ENCODE data around the gene LRRC8C.
"Not testable (repeated sequence)": the region's sequence is repeated elsewhere in the genome, so short reads cannot be mapped to it uniquely, and the experiment has no call there.

The LRRC8C gene

DNA sequence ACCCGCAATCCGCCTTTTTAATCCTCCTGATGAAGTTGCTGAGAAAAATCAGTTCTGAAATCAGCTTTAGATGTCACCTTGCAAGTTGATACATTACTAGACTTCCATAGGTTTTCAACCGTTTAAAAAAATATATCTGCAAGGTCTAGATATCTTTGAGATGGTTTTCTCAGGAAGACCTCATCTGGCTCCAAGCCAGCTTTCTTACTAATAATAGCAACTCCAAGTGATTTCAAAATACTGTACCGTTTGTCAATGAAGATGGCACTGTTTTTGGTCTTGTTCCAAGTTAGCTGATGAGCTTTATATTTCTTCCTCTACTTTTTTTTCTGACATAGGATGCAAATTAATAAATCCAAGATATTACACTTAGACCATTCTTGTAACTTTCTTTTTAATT, 40.3 kb downstream of the LRRC8C start:
- no peak for DNase-seq

DNA sequence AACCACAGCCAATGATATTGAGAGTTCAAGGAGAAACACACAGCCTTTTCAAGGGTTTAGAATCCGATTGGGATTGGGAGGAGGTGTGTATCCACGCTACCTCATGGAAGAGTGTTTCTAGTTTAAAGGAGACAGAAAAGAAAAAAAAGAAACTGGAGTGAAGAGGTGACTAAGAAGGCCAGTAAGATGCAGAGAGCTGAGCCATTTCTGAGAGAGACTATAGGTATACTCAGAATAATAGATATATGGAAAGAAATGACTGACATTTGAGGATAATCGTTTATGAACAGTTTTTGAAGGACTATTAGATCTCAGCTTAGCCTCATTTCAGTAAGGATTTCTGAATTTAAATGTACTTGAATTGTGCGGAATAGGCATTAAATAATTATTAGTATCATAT, 42.8 kb downstream of the LRRC8C start:
- no peak for DNase-seq

DNA sequence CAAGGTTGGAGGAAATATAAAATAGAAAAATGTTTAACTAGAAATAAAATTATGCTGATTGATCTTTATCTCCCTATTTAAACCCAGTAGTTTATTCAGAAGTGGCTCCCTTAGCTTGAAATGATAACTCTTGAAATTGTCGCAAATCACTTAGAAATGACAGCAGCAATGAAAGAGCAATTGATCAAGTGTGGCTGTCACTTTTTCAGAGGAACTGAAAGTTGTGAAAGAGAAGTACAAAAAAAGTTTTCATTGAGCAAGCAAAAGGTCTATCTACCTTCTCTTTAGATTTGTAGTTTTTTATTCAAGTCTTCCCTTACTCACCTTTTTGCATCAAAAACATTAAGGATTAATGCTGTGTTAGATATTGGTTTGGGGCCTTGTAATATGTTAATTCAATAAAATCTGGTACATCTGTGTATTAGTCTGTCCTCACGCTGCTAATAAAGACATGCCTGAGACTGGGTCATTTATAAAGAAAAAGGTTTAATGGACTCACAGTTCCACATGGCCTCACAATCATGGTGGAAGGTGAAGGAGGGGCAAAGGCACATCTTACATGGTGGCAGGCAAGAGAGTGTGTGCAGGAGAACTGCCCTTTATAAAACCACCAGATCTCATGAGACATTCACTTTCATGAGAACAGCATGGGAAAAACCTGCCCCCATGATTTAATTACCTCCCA, 48.3 kb downstream of the LRRC8C start:
- no peak for DNase-seq

DNA sequence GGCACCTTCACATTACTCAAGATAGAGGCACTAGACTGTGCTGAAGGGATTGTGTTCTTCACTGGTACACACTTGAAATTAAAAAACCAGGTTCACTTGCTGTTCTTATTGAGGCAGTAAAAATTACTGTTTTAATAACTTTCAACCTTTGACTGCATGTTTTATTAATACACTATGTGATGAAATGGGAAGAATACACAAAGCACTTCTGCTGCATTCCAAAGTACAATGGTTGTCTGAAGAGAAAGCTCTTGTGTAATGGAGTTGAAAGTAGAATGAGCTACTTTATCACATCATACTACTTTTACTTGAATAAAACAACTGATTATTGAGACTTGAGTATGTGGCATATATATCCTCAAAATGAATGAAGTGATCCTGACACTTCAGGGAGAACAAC, 49.7 kb downstream of the LRRC8C start:
- DNase-seq: no peak

DNA sequence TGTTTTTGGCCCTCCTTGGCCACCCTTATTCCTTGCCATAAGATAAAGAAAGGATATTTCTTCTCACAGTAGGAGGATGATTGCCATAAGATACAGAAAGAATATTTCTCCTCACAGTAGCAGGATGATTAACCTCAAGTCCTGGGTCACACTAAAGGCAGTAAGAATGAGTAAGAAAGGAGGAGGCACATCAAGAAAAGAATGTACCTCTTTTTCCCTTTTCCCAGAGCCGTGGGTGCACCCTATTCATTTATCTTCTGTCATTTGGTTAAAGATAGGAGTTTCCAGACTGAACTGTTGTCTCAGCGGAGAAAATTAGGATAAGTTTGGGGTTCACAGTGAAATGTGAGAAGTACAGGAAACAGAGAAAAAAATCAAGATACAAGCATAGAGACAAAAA, 52.5 kb downstream of the LRRC8C start:
- no peak for DNase-seq

DNA sequence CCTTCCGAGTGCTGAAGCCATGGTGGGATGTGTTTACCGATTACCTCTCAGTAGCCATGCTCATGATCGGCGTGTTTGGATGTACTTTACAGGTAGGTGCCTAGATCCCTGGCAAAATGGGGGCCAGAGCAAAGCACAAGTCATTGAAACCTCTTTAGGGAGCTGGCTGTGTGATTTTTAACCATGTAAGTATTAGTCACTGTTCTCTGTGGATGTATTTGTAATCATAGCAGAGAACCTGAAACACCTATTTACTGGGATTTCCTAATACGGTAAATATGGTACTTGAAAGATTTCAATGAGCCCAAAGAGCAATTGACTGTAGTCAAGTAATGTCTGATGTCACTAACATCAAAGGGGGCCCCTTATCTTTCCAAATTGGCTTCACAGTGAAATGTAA, 53.6 kb downstream of the LRRC8C start:
- no peak for DNase-seq

DNA sequence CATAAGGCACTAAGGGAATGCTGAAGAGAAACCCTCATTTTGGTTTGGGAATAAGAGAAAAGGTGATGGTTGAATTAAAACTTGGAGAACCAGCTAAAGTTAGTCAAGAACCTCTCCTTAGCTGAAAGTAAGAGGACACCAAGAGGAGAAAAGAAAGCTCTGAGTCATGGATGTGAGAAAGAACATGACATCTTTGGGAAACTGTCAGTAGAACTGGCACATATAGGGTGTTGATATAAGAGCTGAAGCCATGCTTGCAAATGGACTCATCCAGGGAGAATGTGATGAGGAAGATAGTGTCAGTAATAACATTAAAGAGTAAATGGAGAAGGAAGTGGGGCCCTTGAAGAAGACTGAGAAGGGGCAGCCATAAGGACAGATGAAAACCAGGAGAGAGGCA, 54.3 kb downstream of the LRRC8C start:
- no peak for DNase-seq

DNA sequence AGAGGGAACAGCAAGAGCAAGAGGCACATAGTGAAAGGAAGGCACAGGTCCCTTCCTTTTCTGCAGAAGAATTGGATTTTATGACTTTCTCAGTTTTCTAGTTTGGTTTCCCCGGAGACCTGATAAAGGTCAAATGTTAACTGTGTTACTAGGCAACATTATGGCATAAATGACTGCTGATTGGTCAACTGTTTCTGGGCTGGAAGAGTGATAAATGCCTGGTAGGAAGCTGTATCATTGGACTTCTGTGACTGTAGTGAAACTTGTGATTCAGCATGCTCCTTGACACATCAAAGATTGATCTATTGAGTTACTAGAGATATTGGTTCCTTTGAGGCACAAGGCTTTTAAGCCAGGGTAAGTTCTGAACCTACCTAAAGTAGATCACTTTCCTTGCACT, 55.7 kb downstream of the LRRC8C start:
- no peak for DNase-seq

DNA sequence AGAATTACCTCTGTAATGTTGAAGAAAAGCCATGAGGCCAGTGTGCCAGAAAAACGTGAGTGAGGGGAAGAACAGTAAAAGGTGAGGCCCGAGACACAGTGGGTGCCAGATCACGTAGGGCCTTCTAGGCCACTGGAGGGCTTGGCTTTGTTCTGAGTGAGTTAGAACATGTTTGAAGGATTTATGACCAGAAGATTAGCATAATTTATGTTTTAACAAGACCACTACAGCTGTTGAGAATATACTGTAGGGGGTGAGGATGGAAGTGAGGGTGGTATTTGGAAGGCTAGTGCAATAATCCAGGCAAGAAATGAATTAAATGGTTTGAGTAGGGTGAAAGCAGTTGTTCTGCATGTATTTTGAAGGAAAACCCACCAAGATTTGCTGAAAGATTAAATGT, 56.3 kb downstream of the LRRC8C start:
- no peak for DNase-seq

DNA sequence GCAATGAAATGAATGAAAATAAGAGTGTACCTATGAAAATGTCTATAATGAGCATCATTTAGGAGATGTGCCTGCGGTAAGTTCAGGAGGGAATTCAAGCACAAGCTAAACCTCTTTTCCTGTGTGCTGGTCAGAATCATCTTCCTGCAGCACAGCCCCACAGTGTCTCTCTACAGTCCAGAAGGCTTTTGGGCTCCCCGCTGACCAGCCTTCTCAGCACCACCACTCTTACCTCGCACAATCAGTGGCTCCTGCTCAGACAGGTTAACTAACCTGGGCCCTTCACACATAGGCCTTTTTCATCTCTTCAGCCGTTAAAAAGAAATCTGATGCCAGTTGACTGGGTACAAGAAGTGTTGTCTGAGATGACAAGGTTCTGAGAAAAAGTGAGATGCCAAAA, 57.7 kb downstream of the LRRC8C start:
- DNase-seq: no peak

DNA sequence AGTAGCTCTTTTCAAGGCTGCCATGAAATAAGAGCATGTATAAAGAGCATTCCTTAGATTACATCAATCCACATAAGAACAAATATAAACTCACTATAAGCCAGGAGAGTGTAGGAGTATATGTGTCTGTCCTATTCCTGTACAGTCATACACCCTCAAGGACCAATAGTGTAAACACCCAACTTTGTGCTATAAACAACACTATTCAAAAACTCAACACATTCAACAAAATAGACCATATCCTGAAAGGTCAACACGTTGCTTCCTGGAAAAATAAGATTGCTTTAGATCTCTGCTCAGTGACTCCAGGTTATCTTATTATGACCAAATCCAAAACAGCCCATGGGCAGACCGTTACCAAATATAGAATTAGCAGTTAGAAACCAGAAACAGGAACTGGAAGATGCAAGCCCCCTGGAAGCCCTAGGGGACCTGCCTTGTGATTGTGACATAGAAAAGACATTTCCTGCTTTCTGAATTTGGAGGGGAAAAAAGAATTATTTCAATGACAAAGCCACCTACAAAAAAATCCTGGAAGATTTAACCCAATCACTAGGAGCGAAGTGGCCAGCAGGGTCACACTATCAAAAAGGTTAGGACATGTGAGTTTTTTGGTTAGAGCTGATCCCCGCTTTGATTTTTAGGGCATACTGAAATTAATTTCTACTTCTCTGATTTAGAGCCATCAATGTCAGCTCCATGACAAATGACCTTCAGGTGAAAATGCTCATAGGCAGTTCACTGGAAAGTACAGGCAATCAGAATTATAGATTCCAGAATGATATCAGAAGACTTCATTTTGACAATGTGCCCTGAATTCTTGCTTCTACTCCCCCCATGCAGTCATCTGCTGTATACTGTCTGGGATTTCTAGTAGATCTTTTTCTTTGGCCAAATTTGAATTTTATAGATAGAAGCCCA, 59.9 kb downstream of the LRRC8C start:
- no peak for DNase-seq

DNA sequence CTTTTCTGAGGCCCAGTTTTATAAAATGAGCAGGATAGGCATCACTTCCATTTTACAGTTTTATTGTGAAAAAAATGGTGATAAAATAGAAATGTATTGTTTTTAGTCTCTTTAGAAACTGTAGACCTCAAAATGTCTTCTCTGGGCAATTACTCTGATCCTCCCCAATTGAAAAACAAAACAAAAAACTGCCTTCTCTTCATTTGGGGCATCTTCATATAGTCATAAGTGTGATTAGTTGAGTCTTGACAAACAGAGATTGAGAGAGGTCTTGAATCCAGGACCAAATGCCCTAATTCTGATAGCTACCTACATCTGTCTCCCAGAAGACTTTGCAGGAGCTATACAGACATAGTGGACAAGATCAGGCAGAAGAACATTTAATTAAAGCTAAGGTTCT, 62.9 kb downstream of the LRRC8C start:
- no peak for DNase-seq

DNA sequence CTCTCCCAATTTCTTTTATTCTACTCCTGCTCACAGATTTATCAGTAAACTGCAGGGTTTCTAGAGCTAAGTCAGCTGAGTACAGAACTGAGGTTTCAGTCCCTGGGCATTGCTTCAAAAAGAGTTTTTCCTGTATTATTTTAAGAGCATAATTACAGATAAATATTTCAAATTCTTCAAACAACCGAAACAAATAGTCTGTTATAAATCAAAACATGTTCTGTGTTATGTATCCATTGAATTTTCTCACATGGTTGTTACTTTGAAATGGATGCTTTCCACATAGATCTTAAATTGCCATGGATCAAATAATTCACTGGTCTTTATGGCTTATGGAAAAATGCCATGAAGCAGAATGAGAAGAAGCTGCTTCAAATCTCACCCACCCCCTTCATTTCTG, 64.5 kb downstream of the LRRC8C start:
- no peak for DNase-seq

DNA sequence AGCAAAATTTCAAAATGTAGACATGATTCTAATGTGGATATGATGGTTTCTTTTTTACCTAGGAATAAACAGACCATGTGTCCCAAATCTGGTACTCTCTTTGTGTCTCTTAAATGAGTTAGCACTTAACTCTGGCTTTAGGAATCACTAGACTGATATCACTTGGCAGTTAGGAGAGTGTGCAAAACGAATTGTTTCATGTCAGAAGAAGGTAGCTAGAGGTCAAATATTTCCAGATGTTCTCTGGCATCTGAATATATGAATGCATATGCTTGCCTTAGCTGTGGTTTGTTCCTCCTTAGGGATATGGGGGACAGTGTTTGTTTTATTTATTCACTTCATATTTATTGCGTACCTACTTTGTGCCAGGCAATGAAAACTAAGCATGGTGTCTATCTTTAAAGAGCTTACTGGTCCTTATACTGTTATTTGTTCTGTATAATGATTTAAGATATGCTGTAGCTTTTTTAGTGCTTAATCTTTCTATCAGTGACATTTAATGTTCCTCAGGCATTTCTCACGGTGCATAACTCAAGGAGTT, 65.2 kb downstream of the LRRC8C start:
- DNase-seq: no peak

DNA sequence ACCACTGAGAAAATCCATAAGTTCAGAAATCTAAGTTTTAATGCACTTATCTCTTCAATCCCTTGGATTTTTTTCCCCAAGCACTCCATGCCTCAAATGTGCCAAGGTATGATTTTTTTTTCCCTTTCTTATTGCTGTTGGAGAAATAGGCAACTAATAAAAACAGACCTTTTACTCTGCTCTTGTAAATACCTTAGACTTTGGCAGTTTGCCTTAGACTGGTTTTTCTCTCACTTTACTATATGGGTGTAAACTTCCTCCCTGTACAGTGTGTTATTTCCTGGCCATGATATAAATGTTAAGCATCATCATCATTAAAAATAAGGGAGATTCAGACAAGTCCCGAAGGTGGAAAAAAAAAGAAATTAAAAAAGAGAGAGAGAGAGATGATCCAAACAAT, 65.7 kb downstream of the LRRC8C start:
- no peak for DNase-seq

DNA sequence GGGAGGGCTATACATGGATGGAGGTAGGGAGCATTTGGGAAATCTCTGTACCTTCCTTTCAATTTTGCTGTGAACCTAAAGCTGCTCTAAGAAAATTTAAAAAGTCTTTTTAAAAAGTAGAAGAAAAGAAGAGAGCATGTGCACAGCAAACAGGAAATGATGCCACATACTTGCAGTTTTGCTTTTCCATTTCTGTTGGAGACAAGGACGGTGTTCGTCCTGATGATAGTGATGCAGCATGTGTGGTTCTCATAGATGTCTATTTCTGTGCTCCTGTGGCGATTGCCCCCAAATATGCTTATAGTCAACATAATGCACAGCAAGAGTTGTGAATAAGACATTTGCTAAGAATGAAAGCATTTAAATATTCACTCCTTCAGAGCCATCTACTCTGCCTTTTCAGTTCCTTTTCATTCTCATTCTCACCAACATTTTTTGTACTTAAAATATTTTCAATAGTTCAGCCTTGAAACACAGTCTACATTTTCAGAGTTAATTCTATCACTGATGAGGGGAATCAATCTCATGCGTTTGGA, 66.6 kb downstream of the LRRC8C start:
- no peak for DNase-seq

DNA sequence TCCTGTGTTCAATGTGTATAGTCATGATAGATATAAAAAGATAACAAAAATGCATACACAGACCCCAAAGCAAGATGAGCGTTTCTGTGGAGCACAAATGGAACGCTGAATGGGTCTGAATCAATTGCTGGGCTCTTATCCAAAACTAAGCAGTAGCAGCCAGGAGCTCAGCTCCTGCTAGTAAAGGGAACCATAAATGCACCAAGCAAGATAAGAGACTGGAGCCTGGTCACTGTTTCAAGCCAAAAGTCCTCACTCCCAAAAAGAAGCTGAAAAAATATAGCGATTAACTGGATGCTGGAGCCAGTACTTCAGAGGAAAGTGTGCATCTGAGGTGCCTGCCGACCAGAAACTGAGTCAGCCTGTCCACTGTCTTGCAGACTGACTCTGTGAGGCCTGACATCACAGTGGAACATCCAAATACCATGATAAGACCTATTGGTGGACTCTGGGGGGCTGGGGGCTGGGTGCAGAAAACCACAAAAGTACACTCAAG, 68.9 kb downstream of the LRRC8C start:
- no peak for DNase-seq

DNA sequence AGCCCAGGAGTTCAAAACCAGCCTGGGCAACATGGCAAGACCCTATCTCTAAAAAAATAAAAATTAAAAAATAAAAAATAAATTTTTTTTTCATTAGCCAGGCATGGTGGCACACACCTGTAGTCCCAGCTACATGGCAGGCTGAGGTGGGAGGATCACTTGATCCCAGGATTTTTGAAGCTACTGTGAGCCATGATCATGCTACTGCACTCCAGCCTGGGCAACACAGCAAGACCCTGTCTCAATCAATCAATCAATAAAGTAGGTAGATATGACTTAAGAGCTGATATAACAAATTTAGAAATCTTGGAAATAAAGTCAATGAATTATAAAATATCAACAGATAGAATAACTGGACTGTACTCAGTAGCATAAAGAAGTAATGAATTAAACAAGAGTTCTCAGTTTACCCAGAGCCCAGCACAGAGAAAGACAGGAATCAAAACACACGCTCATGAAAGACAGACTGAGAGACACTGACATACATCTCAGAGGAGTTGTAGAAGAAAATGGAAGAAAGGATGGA, 69.7 kb downstream of the LRRC8C start:
- no peak for DNase-seq

DNA sequence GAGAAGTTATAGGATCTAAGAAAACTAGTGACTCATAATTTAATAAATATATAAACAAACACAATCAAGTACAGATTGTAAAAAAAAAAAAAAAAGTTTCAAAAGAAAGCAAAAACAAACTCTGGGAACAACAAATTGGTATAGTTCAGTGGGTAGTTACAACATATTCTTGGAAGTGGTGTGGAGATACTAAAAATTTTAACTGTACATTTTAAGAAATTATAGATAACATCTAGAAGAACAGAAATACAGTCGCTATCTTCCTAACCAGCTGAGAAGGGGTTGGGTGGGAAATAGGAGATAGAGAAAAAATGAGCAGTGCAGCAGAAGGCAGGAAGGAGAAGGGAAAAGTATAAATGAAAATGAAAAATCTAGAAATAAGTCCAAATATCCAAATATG, 70.5 kb downstream of the LRRC8C start:
- DNase-seq: no peak

DNA sequence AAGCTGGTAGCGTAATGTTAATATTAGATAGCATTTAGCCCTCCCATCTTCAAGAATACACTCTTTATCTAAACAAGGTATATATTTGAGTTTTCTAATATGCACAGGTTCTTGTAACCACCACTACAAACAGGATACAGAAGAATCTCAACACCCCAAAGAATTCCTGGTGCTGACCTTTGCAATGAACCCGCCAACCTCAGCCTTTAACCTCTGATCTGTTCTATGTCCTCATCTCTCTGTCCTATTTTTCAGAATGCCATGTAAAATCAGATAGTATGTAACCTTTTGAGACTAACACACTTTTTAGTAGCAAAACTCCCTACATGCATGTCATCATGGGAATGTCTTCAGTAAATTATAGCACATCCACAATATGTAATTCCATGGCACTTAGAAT, 71.1 kb downstream of the LRRC8C start:
- no peak for DNase-seq

DNA sequence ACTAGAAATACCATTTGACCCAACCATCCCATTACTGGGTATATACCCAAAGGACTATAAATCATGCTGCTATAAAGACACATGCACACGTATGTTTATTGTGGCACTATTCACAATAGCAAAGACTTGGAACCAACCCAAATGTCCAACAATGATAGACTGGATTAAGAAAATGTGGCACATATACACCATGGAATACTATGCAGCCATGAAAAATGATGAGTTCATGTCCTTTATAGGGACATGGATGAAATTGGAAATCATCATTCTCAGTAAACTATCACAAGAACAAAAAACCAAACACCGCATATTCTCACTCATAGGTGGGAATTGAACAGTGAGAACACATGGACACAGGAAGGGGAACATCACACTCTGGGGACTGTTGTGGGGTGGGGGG, 72.0 kb downstream of the LRRC8C start:
- not testable (repeated sequence) for DNase-seq

DNA sequence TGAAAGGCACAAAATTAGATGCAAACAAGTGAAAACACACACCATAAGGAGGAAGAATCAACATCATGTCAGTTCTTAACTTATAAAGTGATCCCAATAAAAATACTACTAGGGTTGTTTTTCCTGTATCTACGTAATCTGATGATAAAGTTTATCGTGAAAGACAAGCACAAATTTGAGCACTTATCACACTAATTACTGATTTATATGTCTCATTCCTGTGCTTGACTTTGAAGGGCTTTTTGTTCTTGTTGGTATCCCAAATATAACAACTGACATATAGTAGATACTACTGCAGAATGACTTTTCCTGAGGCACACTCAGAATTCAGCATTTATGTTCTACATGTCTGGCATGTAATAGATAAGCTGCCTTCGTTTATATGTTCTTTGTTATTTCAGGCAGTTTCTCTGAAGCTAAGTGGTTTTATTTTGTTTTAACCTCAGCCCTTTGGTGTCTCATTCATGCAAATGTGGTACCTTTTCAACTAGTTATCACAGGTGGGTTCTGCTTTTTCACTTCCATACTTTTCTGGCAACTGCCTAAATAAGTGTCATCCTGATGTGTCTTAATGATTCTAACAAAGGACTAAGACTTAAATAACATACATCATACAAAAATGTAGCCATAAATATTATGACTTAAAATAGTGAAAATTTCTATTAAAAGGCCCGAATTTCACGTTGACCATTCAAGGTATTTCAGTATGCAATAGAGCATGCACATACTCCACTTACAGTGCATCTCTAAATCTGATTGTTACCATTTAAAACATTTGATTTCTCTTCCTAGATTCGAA, 73.2 kb downstream of the LRRC8C start:
- no peak for DNase-seq

DNA sequence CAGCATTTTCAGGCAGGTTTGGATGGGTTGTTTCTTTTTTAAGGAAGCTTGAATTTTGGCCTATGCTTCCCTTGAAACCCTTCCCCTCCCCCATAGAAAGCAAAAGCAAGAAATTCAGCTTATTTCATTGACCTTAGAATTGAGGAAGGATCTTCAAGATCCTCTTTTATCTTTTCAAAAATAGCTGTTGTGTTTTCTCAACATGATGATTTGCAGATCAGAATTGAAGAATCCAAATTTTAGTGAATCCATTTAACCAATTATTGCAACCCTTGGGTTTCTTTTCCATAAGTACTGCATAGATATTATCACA, 73.7 kb downstream of the LRRC8C start:
- no peak for DNase-seq
